T-cell (primary cell): ENCODE data around the gene ZNF606. TPM values are rescaled to one million over a fixed set of nuclear protein-coding genes. Genes with fewer than 3 reads are reported as not detected.
"Not testable (repeated sequence)": the region's sequence is repeated elsewhere in the genome, so short reads cannot be mapped to it uniquely, and the experiment has no call there.

Experiments used
- ATAC-seq, 4 experiments: fragments of 200-7000 bp in 3 of 4; fragments of 150-1000 bp in 1 of 4; cut with Tn5 transposase; replicated peaks in 1 of 4; 1 replicate in 3 of 4; 2 replicates in 1 of 4; pipeline ENCODE4 v1.10.0; 2021; ENCODE audit warnings: moderate library complexity in 3 of 4, mild to moderate bottlenecking in 2 of 4, moderate number of reproducible peaks in 1 of 4
- CTCF ChIA-PET, 2 donors: fragments of 300-600 bp; sonication (Branson Sonifier 250); formaldehyde crosslinking; loops; one replicate each; lab custom pipeline; 2022; ENCODE audit warnings: antibody characterized with exemption in 2 of 2; lab: Charles Lee
- POLR2A ChIA-PET, 2 donors: fragments of 300-600 bp; sonication (Branson Sonifier 250); formaldehyde crosslinking; loops; one replicate each; lab custom pipeline; 2022; ENCODE audit warnings: antibody characterized with exemption in 2 of 2; lab: Charles Lee
- DNase-seq, 35 experiments: peaks; one replicate each; pipeline versions ENCODE4 v3.0.0 to v3.0.0-alpha.2; 2013 to 2023
- H3K27ac ChIP-seq: one replicate; pipeline ENCODE4 v1.5.1; 2013; ENCODE audit warnings: low read length
- H3K27me3 ChIP-seq, 2 experiments: replicated peaks in 1 of 2; 1 replicate in 1 of 2; 2 replicates in 1 of 2; pipeline versions ENCODE4 v1.6.1 to v1.7.0; 2013; ENCODE audit warnings: low read length in 1 of 2, mixed read lengths in 1 of 2; ENCODE audit not compliant: control insufficient read depth in 2 of 2, insufficient read depth in 2 of 2; ENCODE audit errors: extremely low read depth in 1 of 2
- H3K36me3 ChIP-seq, 2 donors: 1 replicate in 1 of 2; 2 replicates in 1 of 2; pipeline versions ENCODE4 v1.6.1 to v1.7.0; 2013; ENCODE audit warnings: low read length in 1 of 2; ENCODE audit not compliant: control insufficient read depth in 2 of 2, insufficient read depth in 1 of 2; ENCODE audit errors: extremely low read depth in 1 of 2
- H3K4me1 ChIP-seq, 2 experiments: 1 replicate in 1 of 2; 2 replicates in 1 of 2; pipeline versions ENCODE4 v1.6.1 to v1.7.0; 2013; ENCODE audit warnings: low read length in 2 of 2, mixed read lengths in 1 of 2; ENCODE audit not compliant: insufficient read depth in 2 of 2, control insufficient read depth in 1 of 2; ENCODE audit errors: extremely low read depth in 1 of 2
- H3K4me3 ChIP-seq, 2 donors: 1 replicate in 1 of 2; 2 replicates in 1 of 2; pipeline versions ENCODE4 v1.5.1 to v1.7.0; 2013; ENCODE audit warnings: mild to moderate bottlenecking in 2 of 2, low read length in 1 of 2, moderate library complexity in 1 of 2; ENCODE audit not compliant: control insufficient read depth in 1 of 2; ENCODE audit errors: extremely low read depth in 1 of 2
- H3K9me3 ChIP-seq: 2 replicates; pipeline ENCODE4 v1.7.0; 2013
- H3K27ac Mint-ChIP-seq, 2 donors: one replicate each; pipeline ENCODE4 v1.8.0; 2020 to 2021; ENCODE audit warnings: mild to moderate bottlenecking in 2 of 2, mixed read lengths in 2 of 2
- H3K27me3 Mint-ChIP-seq, 2 donors: one replicate each; pipeline ENCODE4 v1.8.0; 2021 to 2022; ENCODE audit warnings: mixed read lengths in 2 of 2
- H3K36me3 Mint-ChIP-seq: one replicate; pipeline ENCODE4 v1.8.0; 2021; ENCODE audit warnings: mixed read lengths
- H3K4me1 Mint-ChIP-seq, 3 donors: one replicate each; pipeline ENCODE4 v1.8.0; 2020 to 2022; ENCODE audit warnings: mixed read lengths in 3 of 3, mild to moderate bottlenecking in 1 of 3
- H3K4me3 Mint-ChIP-seq, 3 donors: one replicate each; pipeline ENCODE4 v1.8.0; 2020 to 2022; ENCODE audit warnings: mild to moderate bottlenecking in 3 of 3, mixed read lengths in 3 of 3, moderate library complexity in 3 of 3
- H3K9me3 Mint-ChIP-seq, 3 donors: one replicate each; pipeline ENCODE4 v1.8.0; 2020 to 2022; ENCODE audit warnings: mixed read lengths in 3 of 3
- WGBS: methylation state at CpG from one replicate; pipeline ENCODE4 v1.1.5; 2013; ENCODE audit warnings: missing lambda C conversion rate; ENCODE audit not compliant: insufficient coverage; 5-methylcytosine and 5-hydroxymethylcytosine counted together
- total RNA-seq, 35 experiments: library from RNA in 6 of 35; stranded (reverse) in 6 of 35; fragments of 120-200 nt in 1 of 35; gene quantifications; one replicate each; pipeline versions ENCODE4 v1.2.1 to v1.2.4 and lab custom pipeline; 2013 to 2026

Gene ZNF606
- total RNA-seq, 5 donors from 2014 or later (not counting 1 experiment from before 2014, with no cell fraction given): 8.2 to 40.5 (median 26.4) TPM

GRCh38 chr19:58014141-58014540, 11.5 kb upstream of the ZNF606 start:
- no peak for ATAC-seq
- WGBS: 35% methylated on average over 4 of the region's 5 CpGs
- H3K4me3 ChIP-seq: no peak overlapping the region

GRCh38 chr19:58010507-58010906, 7.9 kb upstream of the ZNF606 start:
- peaks cover 0 to 4% (median 3%) of the 10 kb centered on the region in 3 donors for H3K4me1 Mint-ChIP-seq
- H3K36me3 Mint-ChIP-seq: peaks cover 33% of the 10 kb centered on the region
- H3K27ac Mint-ChIP-seq: no peak overlapping the region
- WGBS: 95% methylated on average over 4 of the region's 22 CpGs
- Histone ChIP-seq H3K27ac (no peak overlapping the region), H3K36me3 (no peaks in the 10 kb centered on the region), H3K27me3 (peaks cover 0 to 27% of the 10 kb centered on the region in 2 experiments), H3K4me1 (peaks cover 0 to 12% of the 10 kb centered on the region in 2 experiments), H3K9me3 (peaks cover 9% of the 10 kb centered on the region), H3K4me3 (peak overlapping the region in 1 of 2 donors; percentile 69)
- H3K27me3 Mint-ChIP-seq: peaks cover 2 to 5% of the 10 kb centered on the region in 2 donors
- H3K9me3 Mint-ChIP-seq: peaks cover 9 to 45% (median 37%) of the 10 kb centered on the region in 3 donors
- H3K4me3 Mint-ChIP-seq: peak overlapping the region in 1 of 3 donors; percentile 58
- CTCF ChIA-PET: no interaction called here
- POLR2A ChIA-PET: no interaction called here
- no peak for DNase-seq
- ATAC-seq: no peak

More at GRCh38 chr19:58014141-58014540, 11.5 kb upstream of the ZNF606 start:
- no peak overlapping the region for H3K4me3 Mint-ChIP-seq
- Histone ChIP-seq H3K36me3 (no peaks in the 10 kb centered on the region), H3K27me3 (peaks cover 0 to 47% of the 10 kb centered on the region in 2 experiments), H3K9me3 (peaks cover 3% of the 10 kb centered on the region), H3K4me1 (peaks cover 0 to 12% of the 10 kb centered on the region in 2 experiments), H3K27ac (no peak overlapping the region)
- no peak for DNase-seq
- peaks cover 8 to 9% of the 10 kb centered on the region in 2 donors for H3K27me3 Mint-ChIP-seq
- POLR2A ChIA-PET: no interaction called here
- H3K4me1 Mint-ChIP-seq: peaks cover 0 to 3% (median under 1%) of the 10 kb centered on the region in 3 donors
- no peak overlapping the region for H3K27ac Mint-ChIP-seq
- peaks cover 8 to 27% (median 18%) of the 10 kb centered on the region in 3 donors for H3K9me3 Mint-ChIP-seq
- peaks cover 9% of the 10 kb centered on the region for H3K36me3 Mint-ChIP-seq
- CTCF ChIA-PET: no interaction called here

GRCh38 chr19:58009666-58010301, 7.2 kb upstream of the ZNF606 start:
- WGBS: 18% methylated on average over 39 of the region's 41 CpGs
- H3K27ac Mint-ChIP-seq: no peak overlapping the region
- no peak overlapping the region for H3K27ac ChIP-seq

GRCh38 chr19:58009301-58009665, 6.7 kb upstream of the ZNF606 start:
- H3K4me1 Mint-ChIP-seq: peaks cover 0 to 10% (median 7%) of the 10 kb centered on the region in 3 donors
- Histone ChIP-seq H3K4me1 (peaks cover 0 to 12% of the 10 kb centered on the region in 2 experiments), H3K4me3 (peak overlapping the region; percentile 28 to 69), H3K9me3 (peaks cover 11% of the 10 kb centered on the region), H3K27ac (no peak overlapping the region), H3K36me3 (peaks cover 4 to 5% of the 10 kb centered on the region in 2 donors), H3K27me3 (peaks cover 0 to 22% of the 10 kb centered on the region in 2 experiments)
- H3K36me3 Mint-ChIP-seq: peaks cover 46% of the 10 kb centered on the region
- ChIA-PET POLR2A (no interaction called here), CTCF (no interaction called here)
- H3K27me3 Mint-ChIP-seq: peaks cover 2 to 5% of the 10 kb centered on the region in 2 donors
- H3K4me3 Mint-ChIP-seq: peak overlapping the region in 1 of 3 donors; percentile 58
- H3K27ac Mint-ChIP-seq: no peak overlapping the region
- DNase-seq (no peak), ATAC-seq (no peak)
- WGBS: 8% methylated on average over 21 of the region's 21 CpGs
- H3K9me3 Mint-ChIP-seq: peaks cover 14 to 57% (median 46%) of the 10 kb centered on the region in 3 donors

More at GRCh38 chr19:58009666-58010301, 7.2 kb upstream of the ZNF606 start:
- Mint-ChIP-seq H3K27me3 (peaks cover 2 to 5% of the 10 kb centered on the region in 2 donors), H3K4me3 (peak overlapping the region; percentile 37 to 58 (median 57)), H3K9me3 (peaks cover 10 to 52% (median 41%) of the 10 kb centered on the region in 3 donors), H3K36me3 (peaks cover 41% of the 10 kb centered on the region), H3K4me1 (peaks cover 0 to 5% (median 3%) of the 10 kb centered on the region in 3 donors)
- Histone ChIP-seq H3K4me3 (peak overlapping the region; percentile 28 to 69), H3K4me1 (peaks cover 0 to 12% of the 10 kb centered on the region in 2 experiments), H3K9me3 (peaks cover 9% of the 10 kb centered on the region), H3K36me3 (no peaks in the 10 kb centered on the region), H3K27me3 (peaks cover 0 to 22% of the 10 kb centered on the region in 2 experiments)
- DNase-seq (peak in 34 of 35 experiments; percentile 3 to 81 (median 47)), ATAC-seq (peak; percentile 68 to 87 (median 76))
- ChIA-PET CTCF (no interaction called here), POLR2A (interaction anchor here in 1 of 2 donors (0.5 kb wide), 1 partner anchor 85 kb away, joined by 8 read pairs; no protein-coding TSS in a partner anchor)

- H3K27ac Mint-ChIP-seq: not testable (repeated sequence)
- 69% methylated on average over 8 of the region's 10 CpGs for WGBS
Measured at GRCh38 chr19:58008877-58009276, 6.3 kb upstream of the ZNF606 start.

GRCh38 chr19:58007285-58007684, 4.7 kb upstream of the ZNF606 start:
- CTCF ChIA-PET: no interaction called here
- WGBS: no CpG with 5 or more reads among the region's 1 CpG
- H3K4me3 Mint-ChIP-seq: no peak overlapping the region
- H3K27ac Mint-ChIP-seq: no peak overlapping the region
- Histone ChIP-seq H3K27me3 (peaks cover 0 to 12% of the 10 kb centered on the region in 2 experiments), H3K27ac (no peak overlapping the region), H3K36me3 (peaks cover 6 to 7% of the 10 kb centered on the region in 2 donors), H3K4me3 (no peak overlapping the region), H3K4me1 (peaks cover 3 to 24% of the 10 kb centered on the region in 2 experiments), H3K9me3 (peaks cover 11% of the 10 kb centered on the region)
- POLR2A ChIA-PET: no interaction called here
- no peak for ATAC-seq
- H3K36me3 Mint-ChIP-seq: peaks cover 48% of the 10 kb centered on the region
- no peak for DNase-seq
- H3K27me3 Mint-ChIP-seq: no peaks in the 10 kb centered on the region
- peaks cover 5 to 21% (median 18%) of the 10 kb centered on the region in 3 donors for H3K4me1 Mint-ChIP-seq
- peaks cover 14 to 56% (median 45%) of the 10 kb centered on the region in 3 donors for H3K9me3 Mint-ChIP-seq

More at GRCh38 chr19:58008877-58009276, 6.3 kb upstream of the ZNF606 start:
- peaks cover 11% of the 10 kb centered on the region for H3K9me3 ChIP-seq
- H3K36me3 ChIP-seq, POLR2A ChIA-PET, H3K27me3 Mint-ChIP-seq, H3K27ac ChIP-seq, ATAC-seq, CTCF ChIA-PET, DNase-seq: not testable (repeated sequence)
- Mint-ChIP-seq H3K4me3 (peak overlapping the region in 1 of 3 donors; percentile 58), H3K36me3 (peaks cover 50% of the 10 kb centered on the region), H3K9me3 (peaks cover 14 to 61% (median 49%) of the 10 kb centered on the region in 3 donors), H3K4me1 (peaks cover 0 to 14% (median 11%) of the 10 kb centered on the region in 3 donors)
- H3K4me1 ChIP-seq: peaks cover 0 to 13% of the 10 kb centered on the region in 2 experiments
- peaks cover 0 to 22% of the 10 kb centered on the region in 2 experiments for H3K27me3 ChIP-seq
- peak overlapping the region in 1 of 2 donors; percentile 69 for H3K4me3 ChIP-seq
